Lower leg skin (tissue), 4 donors: ENCODE data around the gene CDH11. TPM values are rescaled to one million over a fixed set of nuclear protein-coding genes. Genes with fewer than 3 reads are reported as not detected.

Experiments used
- DNase-seq, 2 donors: peaks; one replicate each; pipeline ENCODE4 v3.0.0-alpha.2; 2019; ENCODE audit warnings: low spot score in 2 of 2
- H3K4me3 ChIP-seq: fragments of 200-600 bp; sonication (generic); 2 replicates; pipeline ENCODE4 v1.5.1; 2017; ENCODE audit warnings: mild to moderate bottlenecking, low read depth; ENCODE audit not compliant: poor library complexity, severe bottlenecking
- POLR2A ChIP-seq, 2 donors: fragments of 450-650 bp; IDR thresholded peaks; one replicate each; pipeline ENCODE4 v1.6.1; 2016 to 2017; ENCODE audit warnings: antibody characterized with exemption in 2 of 2, mild to moderate bottlenecking in 1 of 2, moderate library complexity in 1 of 2
- WGBS, 2 donors: methylation state at CpG; one replicate each; pipeline ENCODE4 v1.1.5; 2018; 5-methylcytosine and 5-hydroxymethylcytosine counted together
- intact Hi-C: fragments of 100-400 bp; cut with DNase I; formaldehyde crosslinking; loops from one replicate; pipeline ENCODE4 v1.15.0; 2023; ENCODE audit warnings: low total_unique reads
- total RNA-seq, 4 donors: library from RNA; depleted of rRNA; stranded (reverse); fragments of >200 nt; gene quantifications; one replicate each; pipeline ENCODE4 v1.1.0, GENCODE V29; 2016
- TF ChIP-seq, protein P1 (sequence below), 3 donors: fragments of 450-650 bp; IDR thresholded peaks; one replicate each; pipeline ENCODE4 v1.5.1; 2016; ENCODE audit warnings: antibody characterized with exemption in 3 of 3, mild to moderate bottlenecking in 3 of 3, moderate library complexity in 2 of 3

The CDH11 gene
- total RNA-seq, 4 donors from 2014 or later = 37.4 to 78.8 (median 47.5) TPM

DNA sequence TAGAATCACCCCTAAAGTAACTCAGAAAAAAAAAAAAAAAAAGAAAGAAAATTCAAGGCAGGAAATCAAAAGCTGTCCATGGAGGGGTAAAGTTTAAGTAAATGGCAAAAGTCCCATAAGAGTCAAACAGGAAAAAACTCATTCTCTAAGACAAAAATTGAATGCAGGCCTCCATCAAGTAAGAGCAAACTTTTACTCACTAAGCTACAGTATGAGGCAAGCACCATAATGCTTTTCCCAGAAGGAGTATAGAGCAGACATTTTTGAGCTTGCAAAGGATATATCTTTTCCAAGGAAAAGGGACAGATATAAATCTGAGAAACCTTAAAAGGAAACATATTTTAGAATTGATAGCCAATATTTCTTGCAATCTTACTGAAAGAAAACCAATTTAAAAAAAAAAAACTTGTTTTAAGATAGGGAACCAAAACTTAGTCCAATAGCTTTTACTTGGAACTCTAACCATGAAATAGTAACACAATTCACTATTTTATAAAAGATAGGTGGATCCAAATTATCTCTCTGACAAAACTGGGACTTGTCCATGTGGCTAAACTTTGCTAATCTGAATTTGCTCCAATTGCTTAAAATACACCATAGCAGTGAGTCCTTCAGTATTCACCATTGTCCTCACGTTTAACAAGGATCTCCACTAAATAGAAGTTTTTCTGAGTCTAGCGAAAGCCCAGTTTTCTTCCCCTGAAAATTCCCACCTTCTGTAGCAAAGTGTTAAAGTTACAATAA lies 99.8 kb downstream of the CDH11 start:
- WGBS, 2 donors = 80 to 81% methylated on average over 2 of the region's 2 CpGs
- DNase-seq = no peak
- no peak overlapping the region for H3K4me3 ChIP-seq
- no peak for TF ChIP-seq POLR2A (IDR thresholded peaks at IDR 0.05)
- TF ChIP-seq, protein P1, sequence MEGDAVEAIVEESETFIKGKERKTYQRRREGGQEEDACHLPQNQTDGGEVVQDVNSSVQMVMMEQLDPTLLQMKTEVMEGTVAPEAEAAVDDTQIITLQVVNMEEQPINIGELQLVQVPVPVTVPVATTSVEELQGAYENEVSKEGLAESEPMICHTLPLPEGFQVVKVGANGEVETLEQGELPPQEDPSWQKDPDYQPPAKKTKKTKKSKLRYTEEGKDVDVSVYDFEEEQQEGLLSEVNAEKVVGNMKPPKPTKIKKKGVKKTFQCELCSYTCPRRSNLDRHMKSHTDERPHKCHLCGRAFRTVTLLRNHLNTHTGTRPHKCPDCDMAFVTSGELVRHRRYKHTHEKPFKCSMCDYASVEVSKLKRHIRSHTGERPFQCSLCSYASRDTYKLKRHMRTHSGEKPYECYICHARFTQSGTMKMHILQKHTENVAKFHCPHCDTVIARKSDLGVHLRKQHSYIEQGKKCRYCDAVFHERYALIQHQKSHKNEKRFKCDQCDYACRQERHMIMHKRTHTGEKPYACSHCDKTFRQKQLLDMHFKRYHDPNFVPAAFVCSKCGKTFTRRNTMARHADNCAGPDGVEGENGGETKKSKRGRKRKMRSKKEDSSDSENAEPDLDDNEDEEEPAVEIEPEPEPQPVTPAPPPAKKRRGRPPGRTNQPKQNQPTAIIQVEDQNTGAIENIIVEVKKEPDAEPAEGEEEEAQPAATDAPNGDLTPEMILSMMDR (IDR thresholded peaks at IDR 0.05) = no peak
- intact Hi-C loops = no loop called here

DNA sequence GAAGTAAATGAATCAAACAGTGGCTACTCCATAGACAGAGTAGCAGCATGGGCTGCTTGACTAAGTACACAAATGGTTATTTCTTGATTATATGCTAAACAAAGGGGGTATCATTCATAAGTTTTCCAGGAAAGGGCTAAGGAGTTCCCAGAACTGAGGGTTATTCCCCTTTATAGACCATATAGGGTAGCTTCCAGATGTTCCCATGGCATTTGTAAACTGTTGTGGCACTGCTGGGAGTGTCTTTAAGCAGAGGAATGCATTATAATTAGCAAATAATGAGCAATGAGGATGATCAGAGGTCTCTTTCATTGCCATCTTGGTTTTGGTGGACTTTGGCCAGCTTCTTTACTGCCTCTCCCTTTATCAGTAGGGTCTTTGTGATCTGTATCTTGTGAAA lies 105.1 kb downstream of the CDH11 start:
- no peak for TF ChIP-seq POLR2A (IDR thresholded peaks at IDR 0.05)
- TF ChIP-seq, protein P1 (IDR thresholded peaks at IDR 0.05) = no peak
- no peak overlapping the region for H3K4me3 ChIP-seq
- DNase-seq = no peak
- intact Hi-C loops = no loop called here

DNA sequence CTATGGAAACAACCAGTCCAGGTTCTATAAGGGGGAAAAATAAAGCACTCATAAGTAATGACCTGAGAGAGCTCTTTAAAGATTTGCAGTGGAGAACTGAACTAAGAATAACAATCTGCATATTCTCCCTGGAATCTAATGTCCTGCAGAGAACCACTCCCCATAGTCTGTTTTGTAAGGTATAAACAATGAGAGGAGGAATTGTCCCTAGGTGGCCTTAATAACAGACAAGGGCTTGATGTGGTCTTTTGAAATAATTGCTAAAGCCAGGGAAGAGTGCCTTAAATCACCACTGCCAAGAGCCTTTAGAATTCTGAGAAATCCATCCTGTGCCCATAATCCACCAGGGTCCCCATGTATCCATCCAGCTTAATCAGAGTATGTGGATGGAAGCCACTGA lies 106.3 kb downstream of the CDH11 start:
- intact Hi-C loops = no loop called here
- TF ChIP-seq POLR2A (IDR thresholded peaks at IDR 0.05) = no peak
- TF ChIP-seq, protein P1 (IDR thresholded peaks at IDR 0.05) = no peak
- H3K4me3 ChIP-seq = no peak overlapping the region
- no peak for DNase-seq

DNA sequence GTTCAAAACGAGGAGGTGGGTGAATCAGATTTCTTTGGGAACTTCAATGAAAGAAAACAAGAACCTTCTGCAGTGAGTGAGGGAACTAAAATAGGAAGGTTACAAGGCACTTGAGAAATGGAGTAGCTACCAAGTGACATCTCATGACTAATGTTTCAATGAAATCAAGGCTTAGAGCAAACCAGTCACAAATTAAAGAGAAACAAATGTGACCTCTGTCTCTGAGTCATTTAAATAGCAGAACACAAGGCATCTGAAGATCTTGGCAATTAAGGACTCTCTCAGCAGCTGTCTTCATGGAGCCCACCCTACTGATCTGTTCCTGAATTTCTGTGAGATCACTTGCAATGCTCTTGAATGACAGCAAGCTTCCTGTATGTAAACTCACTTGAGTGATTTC lies 109.5 kb downstream of the CDH11 start:
- WGBS, 2 donors = 44 to 58% methylated on average over 1 of the region's 1 CpG

DNA sequence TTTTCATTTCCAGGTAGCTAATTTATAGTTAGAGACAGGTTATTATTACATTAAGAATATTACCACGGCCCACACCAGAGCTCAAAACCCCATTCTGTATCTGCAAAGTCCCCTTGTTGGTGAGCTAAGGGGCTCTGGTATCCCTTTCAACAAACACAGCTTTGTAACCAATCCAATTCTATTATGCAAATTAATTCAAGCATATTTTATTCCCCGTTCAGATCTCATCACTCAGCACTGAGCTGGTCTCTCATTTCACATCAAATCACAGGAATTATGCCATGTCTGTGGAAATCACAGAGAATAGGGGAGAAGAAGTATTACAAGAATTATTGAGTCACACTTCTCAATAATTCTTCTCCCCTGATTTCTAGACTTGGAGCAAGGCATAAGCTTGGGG lies 111.7 kb downstream of the CDH11 start:
- DNase-seq = no peak
- H3K4me3 ChIP-seq = no peak overlapping the region
- intact Hi-C loops = no loop called here
- no peak for TF ChIP-seq POLR2A (IDR thresholded peaks at IDR 0.05)
- TF ChIP-seq, protein P1 (IDR thresholded peaks at IDR 0.05) = no peak
- WGBS, 2 donors = 35 to 36% methylated on average over 2 of the region's 2 CpGs

More for the DNA sequence above, 109.5 kb downstream of the CDH11 start:
- intact Hi-C loops = no loop called here
- no peak overlapping the region for H3K4me3 ChIP-seq
- TF ChIP-seq, protein P1 (IDR thresholded peaks at IDR 0.05) = no peak
- no peak for TF ChIP-seq POLR2A (IDR thresholded peaks at IDR 0.05)
- no peak for DNase-seq

DNA sequence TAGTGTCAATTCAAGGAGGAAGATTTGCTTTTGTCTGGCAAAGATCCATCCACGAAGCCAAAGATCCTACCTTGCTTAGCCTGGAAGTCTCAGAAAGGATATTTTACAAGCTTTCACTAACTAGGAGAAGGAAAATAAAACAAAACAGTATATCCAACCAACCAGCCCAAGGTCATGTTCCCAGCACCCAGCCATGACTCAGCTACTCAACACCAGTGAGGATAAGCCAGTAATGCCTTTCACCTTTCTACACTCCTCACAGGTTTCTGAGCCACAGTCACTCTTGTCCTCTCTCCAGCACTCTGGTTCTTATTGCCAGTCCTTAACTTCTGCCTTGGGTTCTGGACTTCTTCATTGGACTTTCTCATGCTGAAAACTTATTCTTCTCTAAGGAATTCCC lies 116.2 kb downstream of the CDH11 start:
- 71 to 93% methylated on average over 1 of the region's 1 CpG for WGBS, 2 donors
- TF ChIP-seq, protein P1 (IDR thresholded peaks at IDR 0.05) = no peak
- TF ChIP-seq POLR2A (IDR thresholded peaks at IDR 0.05) = no peak
- intact Hi-C loops = no loop called here

More for the DNA sequence above, 116.2 kb downstream of the CDH11 start:
- no peak overlapping the region for H3K4me3 ChIP-seq
- no peak for DNase-seq
